NCI-H2227 (cell line): Measurements from ENCODE around the gene HYAL2.

Source experiments
- DNase-seq: peaks from one replicate; lab custom pipeline; 2025; ENCODE audit not compliant: unreplicated experiment; lab: John Stamatoyannopoulos, UW

Gene HYAL2

DNA sequence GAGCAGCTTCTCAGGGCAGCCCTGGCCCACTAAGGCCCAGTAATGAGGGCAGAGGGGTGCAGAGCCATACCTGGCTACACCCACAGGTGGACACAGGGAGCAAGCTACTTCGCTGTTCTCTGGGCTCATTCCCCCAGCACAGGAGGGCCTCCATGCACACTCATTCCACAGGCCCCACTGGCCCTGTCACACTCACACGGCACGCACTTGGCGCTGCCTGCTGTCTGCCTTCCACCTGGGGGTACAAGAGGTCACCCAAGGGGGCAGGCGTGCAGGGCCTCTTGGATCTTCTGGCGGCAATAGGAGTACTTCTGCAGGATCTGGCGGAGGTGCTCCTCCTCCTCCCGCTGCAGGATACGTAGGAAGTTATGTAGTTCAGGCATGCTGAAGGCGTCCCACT lies 7.8 kb upstream of the HYAL2 start:
- DNase-seq: no peak

DNA sequence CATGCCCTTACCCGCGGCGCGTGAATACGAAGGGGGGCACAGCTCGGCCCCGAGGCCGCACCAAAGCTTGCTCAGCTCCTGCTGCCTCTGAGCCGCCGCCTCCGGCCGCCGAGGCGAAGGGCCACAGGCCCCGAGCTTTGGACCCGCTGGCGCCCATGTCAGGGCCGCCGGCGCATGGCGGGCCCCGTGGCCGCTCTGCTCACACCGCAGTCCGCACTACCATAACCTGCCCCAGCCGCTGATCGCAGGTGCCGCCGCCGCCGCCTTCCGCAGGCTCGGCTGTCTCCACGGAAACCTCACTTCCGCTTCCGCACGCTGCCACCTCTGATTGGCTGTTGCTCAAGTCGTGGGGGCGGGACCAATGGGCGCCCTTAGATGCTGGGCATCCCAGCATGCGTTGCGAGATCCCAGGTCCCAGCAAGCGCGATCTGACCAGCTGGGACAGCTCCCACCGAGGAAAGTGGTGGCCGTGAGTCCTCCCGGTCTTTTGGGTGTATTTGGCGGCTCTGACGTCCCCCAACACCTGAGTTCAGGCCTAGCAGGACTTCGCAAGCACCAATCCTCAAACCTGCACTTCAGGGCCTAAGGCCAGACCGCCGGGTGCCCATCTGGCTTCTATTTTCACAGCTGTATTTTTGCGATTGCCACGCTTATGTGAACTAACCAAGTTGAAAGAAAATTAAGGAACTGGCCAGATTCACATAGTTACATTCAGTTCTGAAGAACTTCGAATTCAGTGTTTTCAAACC lies 5.6 kb upstream of the HYAL2 start, which contains the start of gene TUSC2:
TSS of gene TUSC2 (minus strand) at position 281 of the 749 bp plus-strand sequence. CDS start at position 157, 124 bp downstream.
- DNase-seq: peak; percentile 96

DNA sequence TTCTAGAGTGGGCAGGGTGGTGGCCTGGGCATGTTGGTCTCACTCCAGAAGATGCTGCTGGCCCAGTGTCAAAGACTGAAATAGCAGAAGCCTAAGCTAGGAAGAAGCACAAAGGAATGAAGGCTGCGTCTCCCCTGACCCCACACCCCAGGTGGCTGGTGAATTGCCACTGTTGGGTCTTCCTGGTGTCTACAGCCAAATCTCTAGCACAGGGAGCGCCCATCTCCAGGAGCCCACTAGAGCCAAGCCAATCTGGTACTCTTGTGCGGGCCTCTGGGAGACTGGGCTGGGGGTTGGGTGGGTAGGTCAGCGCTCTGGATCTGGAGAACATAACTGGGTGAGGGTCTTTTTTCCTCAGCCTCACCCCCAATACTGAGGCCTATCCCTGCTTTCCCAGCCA lies 4.6 kb upstream of the HYAL2 start:
- no peak for DNase-seq

DNA sequence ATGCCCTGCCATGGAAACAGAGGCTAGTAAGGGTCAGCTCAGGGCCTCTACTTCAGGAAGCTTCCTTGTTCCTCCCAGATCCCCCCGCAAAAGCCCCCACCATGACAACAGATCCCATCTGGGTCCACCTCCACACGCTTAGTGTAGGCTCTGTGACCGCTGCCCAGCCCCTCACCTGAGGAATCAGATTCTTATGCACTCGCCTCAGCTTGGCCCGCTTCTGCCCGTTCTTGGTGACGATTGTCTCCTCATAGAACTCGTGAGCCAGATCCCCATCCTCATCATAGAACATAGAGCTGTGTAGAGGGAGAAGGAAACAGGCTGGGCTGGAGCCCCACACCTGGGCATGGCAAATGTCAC lies 3.6 kb upstream of the HYAL2 start:
- DNase-seq: no peak

DNA sequence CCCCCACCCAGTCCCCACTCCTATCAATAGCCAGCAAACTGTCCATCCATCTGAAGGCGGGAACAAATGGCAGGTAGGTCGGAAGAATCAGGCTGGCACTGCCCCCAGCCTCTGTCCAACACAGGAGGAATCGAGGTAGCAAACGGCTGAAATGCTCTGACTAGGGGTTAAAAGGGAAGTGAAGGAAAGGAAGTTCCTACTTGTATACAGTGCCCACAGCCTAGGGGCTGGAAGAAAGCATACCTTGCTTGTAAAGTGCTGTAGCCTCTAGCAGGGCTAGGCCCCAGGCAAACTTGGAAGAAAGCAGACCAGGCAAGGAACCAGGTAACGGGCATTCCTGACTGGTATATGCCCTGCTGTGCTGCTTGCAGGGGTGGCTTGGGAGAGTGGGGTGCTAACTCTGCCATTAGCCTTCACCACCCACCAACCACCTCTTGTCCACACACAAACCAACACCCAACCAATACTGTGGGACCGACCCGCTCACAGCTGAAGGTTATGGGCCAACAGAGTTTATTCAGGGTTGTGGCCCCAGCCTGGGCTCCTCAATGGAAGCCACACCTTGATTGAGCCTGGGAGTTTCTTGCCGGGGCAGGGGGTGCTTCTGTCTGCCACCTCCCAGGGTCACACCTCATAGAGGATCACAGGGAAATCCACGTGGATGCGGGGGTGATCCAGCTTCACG lies 3.1 kb upstream of the HYAL2 start:
- DNase-seq: no peak

DNA sequence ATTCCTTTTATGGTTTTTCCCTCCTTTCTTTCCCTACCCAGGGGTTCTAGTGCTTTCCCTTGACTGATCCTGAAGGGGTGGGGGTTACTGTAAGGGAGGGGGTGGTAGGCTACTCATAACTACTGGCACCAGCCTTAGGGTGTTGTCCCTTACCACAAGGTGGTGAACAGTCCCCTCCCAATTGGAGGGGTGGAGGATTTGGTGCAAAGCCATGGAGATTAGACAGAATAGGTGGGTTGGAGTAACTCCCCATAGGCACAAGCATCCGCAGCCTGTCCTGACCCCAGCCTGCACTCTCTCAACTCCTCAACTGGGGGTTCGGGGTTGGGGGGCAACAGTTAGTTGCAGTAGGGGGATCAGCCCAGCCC lies 2.6 kb upstream of the HYAL2 start:
- DNase-seq: no peak

DNA sequence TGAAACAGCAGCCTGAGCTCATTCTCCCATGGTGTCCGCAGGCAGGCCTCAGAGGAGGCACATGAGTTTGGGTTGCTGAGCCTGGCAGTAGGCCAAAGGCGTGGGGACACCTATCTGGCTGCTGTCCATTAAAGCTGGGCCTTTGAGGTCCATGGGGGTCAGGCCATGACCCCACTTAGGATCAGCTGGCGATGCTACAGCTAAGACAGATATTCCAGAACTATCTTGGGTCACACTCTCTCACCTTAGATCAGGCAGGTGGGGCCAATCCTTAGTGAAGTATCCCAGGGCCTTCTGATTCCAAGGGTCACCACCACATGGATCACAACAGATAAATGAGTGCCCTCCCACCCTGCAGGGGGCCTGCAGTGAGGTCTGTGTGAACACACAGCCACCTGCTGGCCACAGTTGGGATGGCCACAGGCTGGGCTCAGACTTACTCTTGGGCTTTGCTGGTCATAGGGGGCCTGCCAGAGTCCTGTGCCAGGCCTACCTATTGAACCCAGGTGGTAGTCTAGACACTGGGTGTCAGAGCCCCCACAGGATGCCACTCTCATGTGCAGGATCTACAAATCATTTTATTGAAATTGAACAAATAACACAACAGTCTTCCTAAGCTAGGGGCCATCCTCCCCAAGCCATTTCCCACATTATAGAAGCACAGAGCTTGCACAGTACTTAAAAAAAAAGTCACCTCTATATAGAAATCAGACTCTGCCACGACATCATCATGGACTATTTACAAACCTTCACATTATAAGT lies 2.0 kb upstream of the HYAL2 start:
- DNase-seq: peak; percentile 81

DNA sequence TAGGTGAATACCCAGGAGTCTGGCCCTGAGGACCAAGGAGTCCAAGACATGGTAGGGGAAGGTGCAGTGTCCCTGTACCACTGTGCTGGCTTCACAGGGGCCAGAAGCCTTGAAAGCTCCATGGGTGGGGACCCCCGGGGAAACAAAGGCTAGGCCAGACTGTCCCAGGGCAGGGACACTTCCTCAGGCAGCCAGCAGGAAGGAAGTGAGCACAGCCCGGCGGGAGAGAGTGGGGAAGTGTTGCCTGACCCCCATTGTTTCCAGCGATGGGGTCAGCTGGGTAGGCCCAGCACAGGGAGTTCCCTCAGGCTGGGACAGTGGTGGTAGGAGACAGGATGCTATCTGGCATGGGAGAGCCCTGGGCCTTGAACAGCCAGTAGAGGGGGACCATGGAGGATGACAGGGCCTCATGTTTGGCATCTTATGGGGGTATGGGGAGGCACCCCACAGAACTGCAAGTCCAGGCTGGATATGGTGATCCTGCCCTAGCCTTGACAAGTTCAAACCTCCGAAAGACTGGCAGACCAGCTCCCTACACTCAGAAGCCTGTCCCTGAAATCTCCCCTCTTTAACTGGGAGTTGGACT lies 1.2 kb upstream of the HYAL2 start:
- DNase-seq: no peak

DNA sequence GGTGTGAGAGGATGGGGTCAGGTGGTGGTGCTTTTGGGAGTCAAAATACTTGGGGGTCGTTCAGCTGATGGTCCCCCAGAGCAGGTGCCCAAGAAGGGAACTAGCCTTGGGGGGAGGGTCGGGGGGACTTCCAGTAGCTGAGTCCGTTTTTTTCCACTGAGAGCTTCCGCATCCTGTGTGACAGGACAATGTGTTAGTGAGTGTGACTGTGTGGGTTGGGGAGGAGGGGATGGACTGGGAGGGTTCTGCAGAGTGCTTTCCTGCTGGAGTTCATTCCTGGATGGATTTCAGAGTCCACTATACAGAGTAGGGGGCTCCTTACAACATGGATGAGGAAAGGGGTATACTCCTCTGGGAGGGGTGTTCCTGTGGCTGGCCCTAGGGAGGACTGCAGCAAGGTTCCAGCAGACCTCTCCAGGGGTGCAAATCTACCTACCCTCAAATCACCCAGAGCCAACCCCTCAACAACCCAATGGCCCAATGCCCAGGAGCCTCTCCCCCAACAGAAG lies 601 bp upstream of the HYAL2 start:
- no peak for DNase-seq

DNA sequence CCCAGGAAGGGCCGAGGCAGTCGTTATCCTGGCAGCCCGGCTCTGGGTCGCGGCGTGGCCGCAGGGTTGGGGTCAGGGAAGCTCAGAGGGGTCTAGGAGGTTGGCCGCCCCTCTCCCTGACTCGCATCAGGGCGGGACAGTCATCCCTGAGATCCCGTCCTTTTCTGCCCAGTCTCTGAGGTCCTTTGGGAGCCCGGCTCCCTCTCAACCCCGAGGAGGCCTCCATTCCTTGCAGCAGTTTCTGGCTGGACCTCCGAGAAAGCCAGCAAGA lies 495 bp downstream of the HYAL2 start:
- no peak for DNase-seq

DNA sequence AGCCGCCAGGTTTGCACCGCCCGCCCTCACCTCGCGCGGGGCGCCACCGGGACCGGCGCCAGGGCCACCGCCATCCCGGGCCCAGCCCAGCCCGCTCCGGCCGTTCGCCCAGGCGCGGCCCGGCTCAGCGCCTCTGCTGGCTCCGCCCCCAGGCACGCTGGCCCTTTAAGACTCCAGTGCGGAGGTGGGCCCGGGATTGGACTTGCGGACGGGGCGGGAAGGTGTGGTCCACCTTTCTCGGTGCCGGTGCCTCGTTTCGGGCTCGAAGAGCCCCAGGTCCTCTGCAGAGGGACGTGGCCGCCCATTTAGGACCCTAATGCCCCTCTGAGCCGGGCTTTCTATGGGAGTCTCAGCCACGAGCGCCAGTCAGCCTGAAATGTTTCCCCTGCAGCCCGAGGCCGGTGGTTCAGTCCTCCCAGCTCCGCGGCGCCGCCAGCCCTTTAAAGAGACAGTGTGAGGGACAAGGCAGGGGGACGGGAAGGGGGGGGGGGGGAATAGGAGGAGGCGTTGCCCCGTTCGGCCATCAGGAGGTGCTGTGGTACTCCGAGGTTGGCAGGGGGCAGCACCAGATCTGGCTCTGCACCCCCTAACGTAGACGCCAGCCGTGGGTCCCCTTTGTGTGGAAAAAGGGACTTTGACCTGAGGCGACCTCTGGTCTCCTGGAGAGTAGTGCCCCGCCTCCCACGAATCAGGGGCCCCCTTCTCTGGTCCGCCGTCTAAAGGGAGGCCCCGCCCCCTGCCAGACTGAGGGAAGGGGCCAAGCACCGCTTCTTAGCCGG lies 1.0 kb downstream of the HYAL2 start:
- peak; percentile 88 for DNase-seq

DNA sequence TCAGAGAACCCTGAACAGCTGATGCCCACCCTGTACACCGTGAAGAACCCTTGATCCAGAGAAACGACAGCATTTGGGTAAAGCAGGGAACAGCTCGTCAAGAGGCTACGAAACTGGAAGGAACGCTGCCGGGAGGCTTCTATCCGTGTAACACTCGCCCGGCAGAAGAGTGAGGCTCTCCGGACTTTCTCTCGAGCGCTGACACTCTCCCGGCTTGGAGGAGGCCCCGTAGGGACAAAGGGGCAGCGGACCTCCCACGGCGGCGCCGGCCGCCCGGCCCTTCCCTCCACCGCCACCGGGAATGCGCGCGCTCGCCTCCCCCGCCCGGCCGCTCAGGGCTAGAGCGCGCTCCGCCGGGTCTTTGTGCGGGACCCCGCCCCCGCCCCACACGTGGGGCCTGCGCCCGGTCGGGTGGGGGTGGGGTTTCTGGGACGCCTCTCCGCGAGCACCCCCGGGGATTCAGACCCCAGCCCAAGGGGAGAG lies 1.7 kb downstream of the HYAL2 start:
- DNase-seq: peak; percentile 84

DNA sequence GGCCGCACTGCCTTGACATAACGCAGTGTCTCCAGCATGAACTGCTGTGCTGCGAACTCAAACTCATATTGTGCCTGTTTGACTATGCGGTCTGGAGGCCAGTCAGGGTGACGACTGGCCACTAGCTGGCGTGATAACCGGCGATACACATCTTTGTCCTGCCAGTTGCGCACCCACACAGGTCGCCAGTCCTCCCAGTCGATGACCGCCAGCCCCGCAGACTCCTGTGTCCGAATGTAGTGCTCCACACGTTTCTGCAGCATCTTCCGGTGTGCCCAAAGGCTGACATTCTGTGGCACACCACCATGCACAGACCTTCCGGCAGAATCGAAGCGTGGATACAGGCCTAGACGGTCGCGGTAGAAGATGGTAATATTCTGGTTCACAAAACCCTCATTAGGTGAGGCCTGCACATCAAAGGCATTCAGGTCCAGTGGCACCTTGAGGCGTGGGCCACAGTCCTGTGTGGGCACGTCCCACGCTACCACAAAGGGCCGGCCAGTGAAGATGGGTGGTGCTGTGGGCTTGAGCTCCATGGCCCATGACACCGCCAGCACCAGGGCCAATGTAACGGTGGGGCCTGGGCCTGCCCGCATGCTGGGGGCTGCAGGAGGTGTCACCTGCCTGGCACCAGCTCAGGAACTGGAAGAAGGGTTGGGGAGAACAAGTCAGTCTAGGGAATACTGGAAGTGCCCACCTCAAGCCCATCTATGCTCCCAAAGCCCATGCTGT lies 2.5 kb downstream of the HYAL2 start:
- DNase-seq: no peak

DNA sequence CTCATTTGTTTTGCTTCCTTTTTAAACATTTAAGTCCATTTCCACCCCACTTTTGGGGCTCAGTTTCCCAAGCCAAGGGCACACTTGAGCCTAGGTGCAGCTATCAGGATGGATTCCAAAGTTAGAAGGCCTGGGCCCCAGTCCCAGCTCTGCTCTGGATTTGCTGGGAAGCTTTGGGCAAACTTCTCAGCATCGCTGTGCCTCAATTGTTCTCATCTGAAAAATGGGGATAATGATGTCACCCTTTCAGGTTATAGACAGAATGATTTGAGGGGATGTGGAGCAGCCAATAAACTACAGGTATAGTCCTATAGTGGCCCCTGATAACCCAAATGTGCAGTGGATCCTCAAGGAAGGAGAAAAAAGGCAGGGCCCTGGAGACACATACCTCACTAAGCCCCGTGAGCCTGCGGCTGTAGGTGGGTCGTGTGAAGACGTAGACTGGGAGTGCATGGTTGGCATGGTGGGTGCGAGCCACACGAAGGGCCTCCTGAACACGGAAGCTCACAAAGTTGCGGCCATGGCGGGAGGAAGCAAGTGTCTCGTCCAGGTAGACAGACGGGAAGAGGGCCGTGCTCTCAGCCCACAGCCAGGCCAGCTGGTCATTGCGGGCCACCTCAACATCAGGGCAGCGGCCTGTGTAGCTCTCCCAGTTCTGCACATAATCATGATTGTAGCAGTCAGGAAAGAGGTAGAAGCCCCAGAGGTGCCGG lies 3.2 kb downstream of the HYAL2 start:
- no peak for DNase-seq

DNA sequence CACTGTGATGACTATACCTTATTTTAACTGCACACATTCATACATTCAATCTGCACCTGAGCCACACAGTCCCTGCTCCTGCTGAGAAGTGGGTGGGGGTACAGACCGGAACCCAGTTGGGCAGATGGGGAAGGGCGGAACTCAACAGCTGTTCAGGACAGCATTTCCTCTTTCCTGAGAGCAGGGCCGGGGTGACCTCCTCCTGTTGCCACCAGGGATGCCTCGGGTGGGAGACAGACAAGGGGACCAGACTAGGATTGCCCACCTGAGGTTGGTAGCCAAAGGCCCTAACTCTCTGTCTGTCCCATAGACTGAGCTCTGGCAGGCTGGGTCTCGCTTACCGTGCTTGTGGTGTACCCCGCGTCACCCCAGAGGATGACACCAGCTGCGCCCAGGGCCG lies 3.9 kb downstream of the HYAL2 start:
- no peak for DNase-seq

DNA sequence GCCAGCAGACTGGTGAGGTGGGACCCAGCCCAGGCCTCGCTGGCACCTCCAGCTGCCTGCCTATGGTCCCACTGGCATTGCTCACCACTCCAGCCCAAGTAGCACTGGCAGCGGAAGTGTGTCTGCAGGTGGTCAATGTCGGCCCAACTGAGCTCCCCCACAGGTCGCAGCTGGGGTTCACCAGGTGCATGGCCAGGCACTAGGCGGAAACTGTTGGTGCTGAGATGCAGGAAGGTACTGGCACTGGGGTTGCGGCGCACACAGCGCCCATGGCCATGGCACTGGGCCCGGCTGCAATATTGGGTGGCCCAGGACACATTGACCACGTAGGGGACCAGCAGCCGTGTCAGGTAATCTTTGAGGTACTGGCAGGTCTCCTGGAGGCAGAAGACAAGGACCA lies 4.4 kb downstream of the HYAL2 start:
- no peak for DNase-seq

DNA sequence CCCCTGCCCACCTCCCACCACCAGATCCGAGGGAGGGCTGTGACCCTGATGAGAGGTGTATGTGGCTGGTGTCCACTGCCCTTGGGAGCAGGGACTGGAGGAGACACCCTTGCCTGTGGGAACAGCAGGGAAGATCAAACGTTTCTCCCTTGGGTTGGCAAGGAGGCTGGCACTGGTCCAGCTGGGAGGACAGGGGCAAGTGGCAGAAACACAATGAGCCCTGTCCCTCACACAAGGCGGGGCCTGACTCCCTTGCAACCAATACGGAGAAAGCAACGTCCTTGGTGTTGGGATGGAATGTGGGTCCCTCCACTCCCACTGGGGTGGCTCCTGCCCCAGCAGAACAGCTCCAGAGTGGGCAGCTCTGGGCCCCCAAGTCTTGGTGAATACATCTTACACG lies 5.2 kb downstream of the HYAL2 start:
- no peak for DNase-seq

DNA sequence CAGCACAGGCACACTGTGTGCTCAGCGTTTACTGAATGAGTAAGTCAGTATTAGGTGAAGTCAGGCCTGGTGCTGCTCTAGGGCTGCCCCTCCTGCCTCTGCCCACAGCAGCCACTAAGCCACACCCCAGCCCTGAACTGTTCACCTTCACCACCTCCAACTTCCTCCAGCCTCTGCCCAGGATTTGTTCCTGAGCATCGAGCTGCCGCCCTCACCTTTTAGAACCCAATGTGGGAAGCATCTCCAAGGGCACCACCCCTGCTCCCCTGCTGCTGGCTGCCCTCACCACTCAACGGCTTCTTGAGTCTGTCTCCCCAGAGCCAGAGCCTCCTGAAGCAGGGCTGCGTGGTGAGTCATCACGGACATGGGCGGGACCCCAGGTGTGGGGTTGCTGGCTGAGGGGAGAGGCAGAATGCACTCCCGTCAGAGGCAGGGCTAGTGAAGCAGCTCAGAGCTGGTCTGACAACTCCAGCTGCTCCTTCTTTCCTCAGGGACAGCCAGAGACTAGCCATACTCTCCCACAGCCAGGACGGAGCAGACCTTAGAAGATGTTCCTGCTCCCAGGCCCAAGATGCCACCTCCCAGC lies 5.8 kb downstream of the HYAL2 start:
- peak; percentile 67 for DNase-seq

DNA sequence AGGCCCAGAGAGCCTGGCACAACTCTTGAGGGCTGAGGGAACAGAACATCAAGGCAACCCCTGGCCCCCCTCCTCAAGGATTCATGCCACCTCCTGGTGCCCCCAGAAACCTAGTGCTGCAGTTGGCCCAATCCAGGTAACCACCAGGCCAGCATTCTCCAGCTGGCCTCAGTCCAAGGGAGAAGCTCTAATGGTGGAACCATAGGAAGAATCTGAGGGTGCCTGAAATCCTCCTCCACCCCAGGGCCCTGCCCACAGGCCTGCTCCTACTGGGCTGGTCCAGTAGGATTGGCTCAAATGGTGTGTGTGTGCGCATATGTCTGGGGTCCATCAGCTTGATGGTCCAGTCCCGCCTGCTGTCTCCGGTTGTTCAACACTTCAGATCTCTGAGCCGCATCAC lies 7.7 kb downstream of the HYAL2 start:
- DNase-seq: no peak
